Measurements from ENCODE around the gene AP2S1. TPM values are rescaled to one million over a fixed set of nuclear protein-coding genes. Genes with fewer than 3 reads are reported as not detected.

The AP2S1 gene
- 41.5 TPM for total RNA-seq
- polyA plus RNA-seq: 10 to 100 TPM; 61.3 to 90.1 (median 75.3) TPM

GRCh38 chr19:46850228-46851203 is at the start of gene AP2S1:
TSS of gene AP2S1 (minus strand) at chr19:46850846. CDS start at chr19:46850766, 80 bp downstream.
- peaks cover 13% of the 10 kb centered on the region for H3K4me1 ChIP-seq (ENCODE audit: control insufficient read depth, insufficient read depth, low read length, poor library complexity, severe bottlenecking)
- ATAC-seq (ENCODE audit: low read depth in 2 of 2): peak; percentile 94
- H3K36me3 ChIP-seq (ENCODE audit: control insufficient read depth, insufficient read depth, low read length): peaks cover 3% of the 10 kb centered on the region
- no peaks in the 10 kb centered on the region for H3K9me3 Mint-ChIP-seq
- peak within 1 kb of the TSS; percentile 9 to 93 (median 93) for H3K27ac Mint-ChIP-seq
- H3K4me1 Mint-ChIP-seq: peaks cover 4 to 37% (median 21%) of the 10 kb centered on the region in 4 donors
- H3K9me3 ChIP-seq (ENCODE audit: control insufficient read depth in 2 of 2, low read length in 2 of 2): no peaks in the 10 kb centered on the region
- peak within 1 kb of the TSS; percentile 69 for H3K27ac ChIP-seq (ENCODE audit: insufficient read depth, low read length, poor library complexity, severe bottlenecking)
- H3K36me3 Mint-ChIP-seq: peaks cover 9% of the 10 kb centered on the region
- no peaks in the 10 kb centered on the region for H3K27me3 ChIP-seq (ENCODE audit: control insufficient read depth, insufficient read depth, low read length)
- H3K4me3 ChIP-seq (ENCODE audit: low read depth, low read length): peak within 1 kb of the TSS; percentile 84
- H3K4me3 Mint-ChIP-seq: peak within 1 kb of the TSS; percentile 82 to 93 (median 92)
- H3K27me3 Mint-ChIP-seq: peaks cover 7% of the 10 kb centered on the region
- peak; percentile 91 to 95 (median 94) for DNase-seq

GRCh38 chr19:46900341-46900740 is 49.7 kb upstream of the AP2S1 start:
- Mint-ChIP-seq H3K27ac (no peak overlapping the region), H3K4me3 (no peak overlapping the region), H3K4me1 (peaks cover 23 to 61% (median 47%) of the 10 kb centered on the region in 4 donors), H3K36me3 (peaks cover 7% of the 10 kb centered on the region), H3K9me3 (no peaks in the 10 kb centered on the region), H3K27me3 (no peaks in the 10 kb centered on the region)
- no peak for DNase-seq
- Histone ChIP-seq H3K36me3 (ENCODE audit: control insufficient read depth, insufficient read depth, low read length) (no peaks in the 10 kb centered on the region), H3K27ac (ENCODE audit: insufficient read depth, low read length, poor library complexity, severe bottlenecking) (no peak overlapping the region), H3K4me1 (ENCODE audit: control insufficient read depth, insufficient read depth, low read length, poor library complexity, severe bottlenecking) (peaks cover 23% of the 10 kb centered on the region), H3K27me3 (ENCODE audit: control insufficient read depth, insufficient read depth, low read length) (no peaks in the 10 kb centered on the region), H3K4me3 (ENCODE audit: low read depth, low read length) (no peak overlapping the region), H3K9me3 (ENCODE audit: control insufficient read depth in 2 of 2, low read length in 2 of 2) (no peaks in the 10 kb centered on the region)
- ATAC-seq (ENCODE audit: low read depth in 2 of 2): no peak

- H3K4me1 ChIP-seq (ENCODE audit: control insufficient read depth, insufficient read depth, low read length, poor library complexity, severe bottlenecking): peaks cover 18% of the 10 kb centered on the region
- no peaks in the 10 kb centered on the region for H3K27me3 ChIP-seq (ENCODE audit: control insufficient read depth, insufficient read depth, low read length)
- no peaks in the 10 kb centered on the region for H3K36me3 ChIP-seq (ENCODE audit: control insufficient read depth, insufficient read depth, low read length)
- DNase-seq: no peak
- Mint-ChIP-seq H3K4me1 (peaks cover 25 to 58% (median 48%) of the 10 kb centered on the region in 4 donors), H3K4me3 (peak overlapping the region in 1 of 4 donors; percentile 89), H3K27ac (peak overlapping the region in 1 of 3 donors; percentile 42), H3K9me3 (no peaks in the 10 kb centered on the region), H3K27me3 (no peaks in the 10 kb centered on the region), H3K36me3 (peaks cover 10% of the 10 kb centered on the region)
- H3K4me3 ChIP-seq (ENCODE audit: low read depth, low read length): no peak overlapping the region
- ATAC-seq (ENCODE audit: low read depth in 2 of 2): no peak
- H3K9me3 ChIP-seq (ENCODE audit: control insufficient read depth in 2 of 2, low read length in 2 of 2): no peaks in the 10 kb centered on the region
- no peak overlapping the region for H3K27ac ChIP-seq (ENCODE audit: insufficient read depth, low read length, poor library complexity, severe bottlenecking)
Measured at GRCh38 chr19:46898731-46899130, 48.1 kb upstream of the AP2S1 start.

- no peak for ATAC-seq (ENCODE audit: low read depth in 2 of 2)
- no peaks in the 10 kb centered on the region for H3K36me3 ChIP-seq (ENCODE audit: control insufficient read depth, insufficient read depth, low read length)
- H3K27ac ChIP-seq (ENCODE audit: insufficient read depth, low read length, poor library complexity, severe bottlenecking): no peak overlapping the region
- Mint-ChIP-seq H3K36me3 (peaks cover 17% of the 10 kb centered on the region), H3K27me3 (no peaks in the 10 kb centered on the region), H3K4me3 (no peak overlapping the region), H3K4me1 (peaks cover 28 to 54% (median 43%) of the 10 kb centered on the region in 4 donors), H3K27ac (peak overlapping the region in 1 of 3 donors; percentile 75), H3K9me3 (no peaks in the 10 kb centered on the region)
- DNase-seq: no peak
- no peak overlapping the region for H3K4me3 ChIP-seq (ENCODE audit: low read depth, low read length)
- H3K4me1 ChIP-seq (ENCODE audit: control insufficient read depth, insufficient read depth, low read length, poor library complexity, severe bottlenecking): no peaks in the 10 kb centered on the region
- H3K27me3 ChIP-seq (ENCODE audit: control insufficient read depth, insufficient read depth, low read length): no peaks in the 10 kb centered on the region
- H3K9me3 ChIP-seq (ENCODE audit: control insufficient read depth in 2 of 2, low read length in 2 of 2): no peaks in the 10 kb centered on the region
Measured at GRCh38 chr19:46896076-46896794, 45.6 kb upstream of the AP2S1 start.

GRCh38 chr19:46892252-46893179 is 41.9 kb upstream of the AP2S1 start:
- Histone ChIP-seq H3K27ac (ENCODE audit: insufficient read depth, low read length, poor library complexity, severe bottlenecking) (no peak overlapping the region), H3K4me1 (ENCODE audit: control insufficient read depth, insufficient read depth, low read length, poor library complexity, severe bottlenecking) (no peaks in the 10 kb centered on the region), H3K9me3 (ENCODE audit: control insufficient read depth in 2 of 2, low read length in 2 of 2) (no peaks in the 10 kb centered on the region), H3K27me3 (ENCODE audit: control insufficient read depth, insufficient read depth, low read length) (no peaks in the 10 kb centered on the region), H3K36me3 (ENCODE audit: control insufficient read depth, insufficient read depth, low read length) (peaks cover 2% of the 10 kb centered on the region), H3K4me3 (ENCODE audit: low read depth, low read length) (no peak overlapping the region)
- H3K27ac Mint-ChIP-seq: no peak overlapping the region
- no peaks in the 10 kb centered on the region for H3K27me3 Mint-ChIP-seq
- peaks cover 14% of the 10 kb centered on the region for H3K36me3 Mint-ChIP-seq
- H3K4me3 Mint-ChIP-seq: no peak overlapping the region
- DNase-seq: no peak
- H3K9me3 Mint-ChIP-seq: no peaks in the 10 kb centered on the region
- H3K4me1 Mint-ChIP-seq: peaks cover 29 to 55% (median 43%) of the 10 kb centered on the region in 4 donors
- no peak for ATAC-seq (ENCODE audit: low read depth in 2 of 2)

GRCh38 chr19:46890423-46891170 is 40.0 kb upstream of the AP2S1 start:
- Mint-ChIP-seq H3K36me3 (peaks cover 20% of the 10 kb centered on the region), H3K27me3 (no peaks in the 10 kb centered on the region), H3K9me3 (no peaks in the 10 kb centered on the region), H3K4me3 (no peak overlapping the region), H3K4me1 (peaks cover 37 to 61% (median 52%) of the 10 kb centered on the region in 4 donors), H3K27ac (peak overlapping the region in 1 of 3 donors; percentile 42)
- Histone ChIP-seq H3K27me3 (ENCODE audit: control insufficient read depth, insufficient read depth, low read length) (no peaks in the 10 kb centered on the region), H3K4me3 (ENCODE audit: low read depth, low read length) (no peak overlapping the region), H3K4me1 (ENCODE audit: control insufficient read depth, insufficient read depth, low read length, poor library complexity, severe bottlenecking) (no peaks in the 10 kb centered on the region), H3K36me3 (ENCODE audit: control insufficient read depth, insufficient read depth, low read length) (peaks cover 2% of the 10 kb centered on the region), H3K27ac (ENCODE audit: insufficient read depth, low read length, poor library complexity, severe bottlenecking) (no peak overlapping the region), H3K9me3 (ENCODE audit: control insufficient read depth in 2 of 2, low read length in 2 of 2) (no peaks in the 10 kb centered on the region)
- no peak for ATAC-seq (ENCODE audit: low read depth in 2 of 2)
- DNase-seq: no peak

Data from CD4-positive, CD25-positive, alpha-beta regulatory T cell (primary cell).